DOHH2 (cell line): Measurements from ENCODE around the gene STAG2.
A peak's percentile ranks its signal among the peaks of the same experiment; 100 is the strongest.
"Not testable (repeated sequence)": the region's sequence is repeated elsewhere in the genome, so short reads cannot be mapped to it uniquely, and the experiment has no call there.

Experiments
- H3F3A ChIP-seq: fragments of 200-600 bp; sonication (generic), shearing (Covaris generic); 2 replicates; pipeline ENCODE4 v1.6.0; 2016; ENCODE audit warnings: antibody characterized with exemption, mild to moderate bottlenecking; ENCODE audit not compliant: control insufficient read depth, insufficient read depth
- H3K27ac ChIP-seq: fragments of 200-600 bp; sonication (generic); 2 replicates; pipeline ENCODE4 v1.5.1; 2014; ENCODE audit warnings: low read depth, mild to moderate bottlenecking, low read length, moderate library complexity
- H3K27me3 ChIP-seq: fragments of 200-600 bp; sonication (generic); 2 replicates; pipeline ENCODE4 v1.6.1; 2014; ENCODE audit warnings: mild to moderate bottlenecking, low read length, mixed read lengths; ENCODE audit not compliant: control insufficient read depth
- H3K36me3 ChIP-seq: fragments of 200-600 bp; sonication (generic); 2 replicates; pipeline ENCODE4 v1.6.1; 2014; ENCODE audit warnings: mild to moderate bottlenecking, low read length, moderate library complexity, mixed read lengths; ENCODE audit not compliant: control insufficient read depth
- H3K4me1 ChIP-seq: fragments of 200-600 bp; sonication (generic); 2 replicates; pipeline ENCODE4 v1.6.1; 2014; ENCODE audit warnings: mild to moderate bottlenecking, low read length, mixed read lengths; ENCODE audit not compliant: control insufficient read depth
- H3K4me2 ChIP-seq: fragments of 200-600 bp; sonication (generic); 2 replicates; pipeline ENCODE4 v1.6.0; 2014; ENCODE audit warnings: mild to moderate bottlenecking, low read length, moderate library complexity
- H3K4me3 ChIP-seq: fragments of 200-600 bp; sonication (generic); 2 replicates; pipeline ENCODE4 v1.5.1; 2014; ENCODE audit warnings: mild to moderate bottlenecking, low read length, mixed read lengths
- H3K79me2 ChIP-seq: fragments of 200-600 bp; sonication (generic); 2 replicates; pipeline ENCODE4 v1.6.1; 2014; ENCODE audit warnings: mild to moderate bottlenecking, low read length, mixed read lengths; ENCODE audit not compliant: control insufficient read depth
- H3K9me2 ChIP-seq: fragments of 200-600 bp; sonication (generic); replicated peaks from 2 replicates; pipeline ENCODE4 v1.6.1; 2014; ENCODE audit warnings: mild to moderate bottlenecking, low read length, mixed read lengths; ENCODE audit not compliant: control insufficient read depth
- H3K9me3 ChIP-seq: fragments of 200-600 bp; sonication (generic); 2 replicates; pipeline ENCODE4 v1.6.1; 2014; ENCODE audit warnings: antibody characterized with exemption, low read length, mixed read lengths; ENCODE audit not compliant: control insufficient read depth, insufficient read depth
- H4K20me1 ChIP-seq: fragments of 200-600 bp; sonication (generic); 2 replicates; pipeline ENCODE4 v1.6.0; 2014; ENCODE audit warnings: low read depth, mild to moderate bottlenecking, antibody characterized with exemption, low read length, moderate library complexity; ENCODE audit not compliant: control insufficient read depth, insufficient read depth
- EZH2phosphoT487 ChIP-seq: fragments of 200-600 bp; sonication (generic); IDR thresholded peaks from 2 replicates; pipeline ENCODE4 v1.6.1; 2017; ENCODE audit warnings: borderline replicate concordance, mild to moderate bottlenecking, antibody characterized with exemption, low read length, moderate library complexity, mixed read lengths
- TF ChIP-seq, protein P1 (sequence below): fragments of 200-600 bp; sonication (generic); IDR thresholded peaks from one replicate; pipeline ENCODE4 v1.5.1; 2014; ENCODE audit warnings: antibody characterized with exemption, mild to moderate bottlenecking, low read depth, low read length; ENCODE audit not compliant: poor library complexity, severe bottlenecking

The STAG2 gene

GRCh38 chrX:124093222-124093621, 131.7 kb downstream of the STAG2 start:
- Histone ChIP-seq H3F3A (peaks cover 7% of the 10 kb centered on the region; the same call in 1 of the 2 replicates), H4K20me1 (no peaks in the 10 kb centered on the region), H3K27ac (no peak overlapping the region), H3K9me3 (no peaks in the 10 kb centered on the region), H3K4me1 (no peaks in the 10 kb centered on the region), H3K79me2 (no peaks in the 10 kb centered on the region), H3K4me2 (no peak overlapping the region), H3K36me3 (peaks cover 64% of the 10 kb centered on the region), H3K4me3 (no peak overlapping the region), H3K27me3 (no peaks in the 10 kb centered on the region), H3K9me2 (no peaks in the 10 kb centered on the region)
- TF ChIP-seq, protein P1, sequence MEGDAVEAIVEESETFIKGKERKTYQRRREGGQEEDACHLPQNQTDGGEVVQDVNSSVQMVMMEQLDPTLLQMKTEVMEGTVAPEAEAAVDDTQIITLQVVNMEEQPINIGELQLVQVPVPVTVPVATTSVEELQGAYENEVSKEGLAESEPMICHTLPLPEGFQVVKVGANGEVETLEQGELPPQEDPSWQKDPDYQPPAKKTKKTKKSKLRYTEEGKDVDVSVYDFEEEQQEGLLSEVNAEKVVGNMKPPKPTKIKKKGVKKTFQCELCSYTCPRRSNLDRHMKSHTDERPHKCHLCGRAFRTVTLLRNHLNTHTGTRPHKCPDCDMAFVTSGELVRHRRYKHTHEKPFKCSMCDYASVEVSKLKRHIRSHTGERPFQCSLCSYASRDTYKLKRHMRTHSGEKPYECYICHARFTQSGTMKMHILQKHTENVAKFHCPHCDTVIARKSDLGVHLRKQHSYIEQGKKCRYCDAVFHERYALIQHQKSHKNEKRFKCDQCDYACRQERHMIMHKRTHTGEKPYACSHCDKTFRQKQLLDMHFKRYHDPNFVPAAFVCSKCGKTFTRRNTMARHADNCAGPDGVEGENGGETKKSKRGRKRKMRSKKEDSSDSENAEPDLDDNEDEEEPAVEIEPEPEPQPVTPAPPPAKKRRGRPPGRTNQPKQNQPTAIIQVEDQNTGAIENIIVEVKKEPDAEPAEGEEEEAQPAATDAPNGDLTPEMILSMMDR = no peak
- TF ChIP-seq EZH2phosphoT487 = no peak

DNA sequence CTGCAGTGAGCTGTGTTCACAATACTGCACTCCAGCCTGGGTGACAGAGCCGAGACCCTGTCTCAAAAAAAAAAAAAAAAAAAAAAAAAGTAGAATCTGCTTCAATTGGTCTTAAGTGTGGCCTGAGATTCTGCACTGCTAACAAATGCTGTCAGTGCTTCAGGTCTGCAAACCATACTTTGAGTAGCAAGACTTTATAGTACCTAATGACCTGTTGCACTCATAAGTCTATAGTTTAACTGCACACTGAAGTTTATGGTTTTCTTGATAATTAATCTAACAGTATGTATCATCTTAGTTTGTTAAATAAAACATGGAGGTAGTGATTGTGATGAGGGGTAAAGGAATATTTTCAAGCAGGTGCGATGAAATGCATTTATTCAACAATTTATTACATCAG, 135.6 kb downstream of the STAG2 start:
- H3K4me1 ChIP-seq = no peaks in the 10 kb centered on the region
- no peak overlapping the region for H3K4me3 ChIP-seq
- H4K20me1 ChIP-seq = no peaks in the 10 kb centered on the region
- no peaks in the 10 kb centered on the region for H3K9me2 ChIP-seq
- no peaks in the 10 kb centered on the region for H3K79me2 ChIP-seq
- TF ChIP-seq EZH2phosphoT487 = no peak
- TF ChIP-seq, protein P1 = no peak
- peaks cover 58% of the 10 kb centered on the region for H3K36me3 ChIP-seq
- peaks cover 7% of the 10 kb centered on the region; the same call in 1 of the 2 replicates for H3F3A ChIP-seq
- no peak overlapping the region for H3K27ac ChIP-seq
- no peaks in the 10 kb centered on the region for H3K27me3 ChIP-seq
- no peaks in the 10 kb centered on the region for H3K9me3 ChIP-seq
- no peak overlapping the region for H3K4me2 ChIP-seq

GRCh38 chrX:124098089-124098488, 136.6 kb downstream of the STAG2 start:
- no peaks in the 10 kb centered on the region for H3K79me2 ChIP-seq
- H3K4me2 ChIP-seq = no peak overlapping the region
- H3K9me2 ChIP-seq = no peaks in the 10 kb centered on the region
- peaks cover 7% of the 10 kb centered on the region; the same call in 1 of the 2 replicates for H3F3A ChIP-seq
- no peaks in the 10 kb centered on the region for H4K20me1 ChIP-seq
- TF ChIP-seq EZH2phosphoT487 = no peak
- TF ChIP-seq, protein P1 = peak; percentile 29
- H3K27me3 ChIP-seq = no peaks in the 10 kb centered on the region
- H3K4me3 ChIP-seq = no peak overlapping the region
- no peaks in the 10 kb centered on the region for H3K4me1 ChIP-seq
- H3K9me3 ChIP-seq = no peaks in the 10 kb centered on the region
- no peak overlapping the region for H3K27ac ChIP-seq
- peaks cover 50% of the 10 kb centered on the region for H3K36me3 ChIP-seq

DNA sequence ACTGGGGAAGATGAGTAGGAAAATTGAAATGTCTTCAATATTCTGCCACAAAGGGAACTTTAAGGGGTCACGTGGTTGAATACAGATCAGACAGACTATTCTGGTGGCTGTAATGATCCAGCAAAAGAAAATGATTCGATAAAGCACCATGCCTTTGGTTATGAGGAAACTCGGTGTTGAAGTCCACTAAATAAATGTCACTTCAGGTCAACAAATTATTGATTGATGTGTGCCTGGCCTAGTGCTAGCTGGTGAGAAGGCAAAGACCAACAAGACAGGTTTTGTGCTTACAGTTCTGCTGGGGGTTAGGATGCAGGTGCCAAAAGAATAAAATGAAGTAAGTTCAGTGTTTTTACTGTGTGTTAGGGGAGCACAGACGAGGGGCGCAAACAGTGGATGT, 142.5 kb downstream of the STAG2 start:
- no peaks in the 10 kb centered on the region for H3K27me3 ChIP-seq
- H3K27ac ChIP-seq = no peak overlapping the region
- no peaks in the 10 kb centered on the region for H3K79me2 ChIP-seq
- no peaks in the 10 kb centered on the region for H3K9me2 ChIP-seq
- TF ChIP-seq, protein P1 = no peak
- no peak for TF ChIP-seq EZH2phosphoT487
- H3K4me3 ChIP-seq = no peak overlapping the region
- H3K9me3 ChIP-seq = no peaks in the 10 kb centered on the region
- H3K4me2 ChIP-seq = no peak overlapping the region
- peaks cover 22% of the 10 kb centered on the region for H3K36me3 ChIP-seq
- H4K20me1 ChIP-seq = no peaks in the 10 kb centered on the region
- H3F3A ChIP-seq = no peaks in the 10 kb centered on the region
- no peaks in the 10 kb centered on the region for H3K4me1 ChIP-seq

DNA sequence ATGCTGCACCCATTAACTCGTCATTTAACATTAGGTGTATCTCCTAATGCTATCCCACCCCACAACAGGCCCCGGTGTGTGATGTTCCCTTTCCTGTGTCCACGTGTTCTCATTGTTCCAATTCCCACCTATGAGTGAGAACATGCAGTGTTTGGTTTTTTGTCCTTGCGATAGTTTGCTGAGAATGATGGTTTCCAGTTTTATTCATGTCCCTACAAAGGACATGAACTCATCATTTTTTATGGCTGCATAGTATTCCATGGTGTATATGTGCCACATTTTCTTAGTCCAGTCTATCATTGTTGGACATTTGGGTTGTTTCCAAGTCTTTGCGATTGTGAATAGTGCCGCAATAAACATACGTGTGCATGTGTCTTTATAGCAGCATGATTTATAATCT, 143.0 kb downstream of the STAG2 start:
- H3K9me2 ChIP-seq, H3K4me2 ChIP-seq, H4K20me1 ChIP-seq, H3K9me3 ChIP-seq, H3K27me3 ChIP-seq, H3F3A ChIP-seq, H3K79me2 ChIP-seq, H3K4me1 ChIP-seq, H3K4me3 ChIP-seq, H3K27ac ChIP-seq: not testable (repeated sequence)
- peaks cover 17% of the 10 kb centered on the region for H3K36me3 ChIP-seq
